ENCODE data around the gene PRKG2. TPM values are rescaled to one million over a fixed set of nuclear protein-coding genes. Genes with fewer than 3 reads are reported as not detected.

Gene PRKG2
- total RNA-seq, 2 donors from 2014 or later, result 0.99 to 2.9 TPM

GRCh38 chr4:81116566-81116965 is 98.5 kb downstream of the PRKG2 start:
- no peak overlapping the region for H3K27ac ChIP-seq
- H3K4me3 ChIP-seq, result no peak overlapping the region
- H3K36me3 ChIP-seq (replicated peaks in 1 of 2; ENCODE audit: insufficient read depth in 1 of 2, low read depth in 2 of 2), result no peaks in the 10 kb centered on the region
- DNase-seq (no peak), ATAC-seq (no peak)
- H3K27me3 ChIP-seq, result no peaks in the 10 kb centered on the region
- no peaks in the 10 kb centered on the region for H3K9me3 ChIP-seq
- no peaks in the 10 kb centered on the region for H3K4me1 ChIP-seq
- intact Hi-C loops (cut with DNase I), result no loop called here
- WGBS, 2 donors, result 38 to 43% methylated on average over 1 of the region's 1 CpG
- TF ChIP-seq CTCF (IDR thresholded peaks at IDR 0.05), result no peak
- TF ChIP-seq POLR2A (IDR thresholded peaks at IDR 0.05), result no peak

- no peak overlapping the region for H3K27ac ChIP-seq
- WGBS, 2 donors, result 76 to 80% methylated on average over 5 of the region's 5 CpGs
- H3K27me3 ChIP-seq, result no peaks in the 10 kb centered on the region
- intact Hi-C loops (cut with DNase I), result no loop called here
- H3K4me1 ChIP-seq, result no peaks in the 10 kb centered on the region
- ATAC-seq, result no peak
- no peak for DNase-seq
- H3K36me3 ChIP-seq (replicated peaks in 1 of 2; ENCODE audit: insufficient read depth in 1 of 2, low read depth in 2 of 2), result no peaks in the 10 kb centered on the region
- H3K9me3 ChIP-seq, result no peaks in the 10 kb centered on the region
- H3K4me3 ChIP-seq, result no peak overlapping the region
- TF ChIP-seq CTCF (IDR thresholded peaks at IDR 0.05) (no peak), POLR2A (IDR thresholded peaks at IDR 0.05) (no peak)
Observed at GRCh38 chr4:81113024-81113423, 102.0 kb downstream of the PRKG2 start.

GRCh38 chr4:81109356-81109755 is 105.7 kb downstream of the PRKG2 start:
- WGBS, 2 donors, result 87 to 91% methylated on average over 1 of the region's 1 CpG
- Histone ChIP-seq H3K4me1 (no peaks in the 10 kb centered on the region), H3K4me3 (no peak overlapping the region), H3K27ac (no peak overlapping the region), H3K9me3 (no peaks in the 10 kb centered on the region), H3K27me3 (no peaks in the 10 kb centered on the region), H3K36me3 (replicated peaks in 1 of 2; ENCODE audit: insufficient read depth in 1 of 2, low read depth in 2 of 2) (no peaks in the 10 kb centered on the region)
- ATAC-seq (no peak), DNase-seq (no peak)
- intact Hi-C loops (cut with DNase I), result no loop called here
- TF ChIP-seq CTCF (IDR thresholded peaks at IDR 0.05), result no peak
- TF ChIP-seq POLR2A (IDR thresholded peaks at IDR 0.05), result no peak

GRCh38 chr4:81106150-81106549 is 108.9 kb downstream of the PRKG2 start:
- no peak for TF ChIP-seq POLR2A (IDR thresholded peaks at IDR 0.05)
- no peak for TF ChIP-seq CTCF (IDR thresholded peaks at IDR 0.05)
- intact Hi-C loops (cut with DNase I), result no loop called here
- ATAC-seq (no peak), DNase-seq (no peak)
- Histone ChIP-seq H3K9me3 (no peaks in the 10 kb centered on the region), H3K27ac (no peak overlapping the region), H3K4me3 (no peak overlapping the region), H3K27me3 (no peaks in the 10 kb centered on the region), H3K4me1 (no peaks in the 10 kb centered on the region), H3K36me3 (replicated peaks in 1 of 2; ENCODE audit: insufficient read depth in 1 of 2, low read depth in 2 of 2) (no peaks in the 10 kb centered on the region)
- 74 to 86% methylated on average over 4 of the region's 4 CpGs for WGBS, 2 donors

GRCh38 chr4:81102107-81102506 is 112.9 kb downstream of the PRKG2 start:
- intact Hi-C loops (cut with DNase I), result no loop called here
- Histone ChIP-seq H3K27me3 (no peaks in the 10 kb centered on the region), H3K36me3 (replicated peaks in 1 of 2; ENCODE audit: insufficient read depth in 1 of 2, low read depth in 2 of 2) (no peaks in the 10 kb centered on the region), H3K4me1 (no peaks in the 10 kb centered on the region), H3K27ac (no peak overlapping the region), H3K4me3 (no peak overlapping the region), H3K9me3 (no peaks in the 10 kb centered on the region)
- TF ChIP-seq POLR2A (IDR thresholded peaks at IDR 0.05), result no peak
- TF ChIP-seq CTCF (IDR thresholded peaks at IDR 0.05), result no peak
- no peak for DNase-seq
- no peak for ATAC-seq
